GM13976 (cell line): ENCODE measurements around the gene F10.
"Not testable (repeated sequence)": the region's sequence is repeated elsewhere in the genome, so short reads cannot be mapped to it uniquely, and the experiment has no call there.

Source experiments
- DNase-seq: peaks from one replicate; pipeline ENCODE4 v3.0.0; 2012; ENCODE audit warnings: low spot score
- CTCF ChIP-seq: IDR thresholded peaks from 2 replicates; pipeline ENCODE4 v1.5.1; 2012; ENCODE audit warnings: borderline replicate concordance, mild to moderate bottlenecking; ENCODE audit not compliant: insufficient read depth; ENCODE audit errors: extremely low read depth, missing control alignments, control extremely low read depth
- in situ Hi-C: fragments of 300-500 bp; cut with MboI; formaldehyde crosslinking; loops from one replicate; pipeline ENCODE4 v1.12.0; 2022; ENCODE audit warnings: low sequenced_read_pairs, mixed read lengths, inconsistent platforms; ENCODE audit not compliant: unreplicated experiment

Gene F10

GRCh38 chr13:113161433-113161832 is 38.8 kb downstream of the F10 start:
- TF ChIP-seq CTCF, result no peak
- in situ Hi-C loops, result no loop called here
- DNase-seq, result no peak

GRCh38 chr13:113161975-113162374 is 39.4 kb downstream of the F10 start:
- in situ Hi-C loops, DNase-seq: not testable (repeated sequence)

GRCh38 chr13:113162783-113163685 is 40.4 kb downstream of the F10 start:
- no peak for DNase-seq
- in situ Hi-C loops, result no loop called here
- no peak for TF ChIP-seq CTCF

- in situ Hi-C loops, result no loop called here
- no peak for DNase-seq
These were observed 41.9 kb downstream of the F10 start for GRCh38 chr13:113164492-113164891.

GRCh38 chr13:113166266-113166665 is 43.7 kb downstream of the F10 start:
- in situ Hi-C loops, result no loop called here
- TF ChIP-seq CTCF, result no peak
- DNase-seq, result no peak

More at GRCh38 chr13:113164492-113164891, 41.9 kb downstream of the F10 start:
- TF ChIP-seq CTCF, result no peak

- no peak for DNase-seq
- TF ChIP-seq CTCF, result no peak
- in situ Hi-C loops, result no loop called here
These were observed 44.1 kb downstream of the F10 start for GRCh38 chr13:113166681-113167080.

- in situ Hi-C loops, result no loop called here
These were observed 44.6 kb downstream of the F10 start for GRCh38 chr13:113167155-113167554.

More at GRCh38 chr13:113167155-113167554, 44.6 kb downstream of the F10 start:
- DNase-seq, result no peak
- TF ChIP-seq CTCF, result no peak
